Kidney tubule cell (primary cell): Measurements from ENCODE around the gene NAV2.

Experiments
- DNase-seq: peaks from one replicate; pipeline ENCODE4 v3.0.0-alpha.2; 2018; ENCODE audit warnings: low spot score

The NAV2 gene

GRCh38 chr11:19974886-19975285 is 262.2 kb downstream of the NAV2 start:
- DNase-seq = no peak

- DNase-seq = no peak
Observed at GRCh38 chr11:19975414-19975990, 262.9 kb downstream of the NAV2 start.

- no peak for DNase-seq
Observed at GRCh38 chr11:19976281-19976941, 263.8 kb downstream of the NAV2 start.

DNA sequence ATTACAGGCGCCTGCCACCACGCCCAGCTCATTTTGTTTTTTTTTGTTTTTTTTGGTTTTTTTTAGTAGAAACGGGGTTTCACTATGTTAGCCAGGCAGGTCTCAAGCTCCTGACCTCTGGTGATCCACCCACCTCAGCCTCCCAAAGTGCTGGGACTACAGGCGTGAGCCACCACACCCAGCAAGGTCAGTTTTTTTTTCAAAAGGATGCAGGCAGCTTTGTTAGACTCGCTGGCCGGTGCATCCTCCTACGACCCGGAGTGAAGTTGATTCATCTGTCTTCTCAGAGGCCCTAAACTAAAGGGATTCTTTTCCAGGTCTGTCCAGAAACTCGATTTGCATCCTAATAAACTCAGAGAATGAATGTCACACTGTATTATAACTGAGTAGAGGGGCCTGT is 265.3 kb downstream of the NAV2 start:
- DNase-seq = no peak

DNA sequence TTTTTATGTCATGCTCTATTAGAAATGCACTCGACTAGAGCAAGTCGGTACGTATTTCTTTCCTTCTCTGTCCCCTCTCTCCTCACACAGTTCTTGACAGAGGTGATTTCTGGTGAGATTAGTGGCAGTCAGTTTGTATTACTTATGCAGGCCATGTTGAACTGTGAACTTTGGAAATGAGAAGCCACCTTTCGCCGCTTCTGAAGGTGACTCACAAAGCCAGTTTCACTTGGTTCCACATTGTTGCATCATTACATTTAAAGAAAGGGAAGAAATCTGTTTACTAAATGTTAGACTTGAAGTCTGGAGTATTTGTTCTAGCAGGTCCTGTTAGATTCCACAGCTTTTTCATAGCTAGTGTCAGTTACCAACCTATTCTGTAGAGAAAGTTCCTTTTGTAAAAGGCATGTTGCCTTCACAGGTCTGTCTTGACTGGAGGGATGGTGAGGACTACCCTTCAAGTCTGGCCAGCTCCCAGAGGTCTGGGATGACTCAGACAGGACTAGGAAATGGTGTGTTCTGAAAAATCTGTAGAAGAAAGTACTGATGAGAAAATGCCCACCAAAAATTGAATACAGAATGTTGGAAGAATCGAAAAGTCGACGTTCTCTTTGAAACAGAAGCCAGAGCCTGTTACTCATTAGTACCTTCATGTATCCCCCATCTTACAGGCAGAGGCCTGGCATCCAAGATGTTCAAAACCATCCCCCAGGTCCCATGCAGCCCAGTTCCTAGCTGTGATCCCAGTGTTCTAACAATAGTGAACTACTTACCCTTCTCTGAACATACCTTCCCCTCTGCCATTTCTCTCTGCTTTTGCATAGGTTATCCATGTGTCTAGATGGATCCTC is 266.3 kb downstream of the NAV2 start:
- DNase-seq = peak; percentile 88

- peak; percentile 58 for DNase-seq
Observed at GRCh38 chr11:19979519-19979845, 266.8 kb downstream of the NAV2 start.

DNA sequence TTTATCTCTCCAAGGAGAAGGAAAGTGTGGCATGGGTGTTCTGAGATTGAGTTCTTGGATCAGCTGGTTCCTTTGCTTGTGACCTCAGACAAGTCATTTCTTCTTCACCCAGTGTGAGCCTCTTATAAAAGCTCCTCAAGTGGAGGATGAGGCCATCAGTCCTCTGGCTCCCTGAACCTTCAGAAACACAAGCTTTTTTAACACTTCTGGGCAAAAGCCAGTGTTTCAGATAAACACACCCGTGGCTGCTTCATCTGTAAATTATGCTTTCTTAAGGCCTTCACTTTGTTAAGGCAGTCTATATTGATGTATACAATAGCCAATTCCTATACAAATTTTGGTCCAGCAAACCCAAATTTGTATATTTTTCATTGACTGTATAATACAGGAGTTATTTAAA is 267.8 kb downstream of the NAV2 start:
- no peak for DNase-seq

- peak; percentile 47 for DNase-seq
Observed at GRCh38 chr11:19980957-19981669, 268.5 kb downstream of the NAV2 start.

GRCh38 chr11:19982774-19983495 is 270.3 kb downstream of the NAV2 start:
- no peak for DNase-seq

- DNase-seq = peak; percentile 34
Observed at GRCh38 chr11:19984048-19984742, 271.6 kb downstream of the NAV2 start.

DNA sequence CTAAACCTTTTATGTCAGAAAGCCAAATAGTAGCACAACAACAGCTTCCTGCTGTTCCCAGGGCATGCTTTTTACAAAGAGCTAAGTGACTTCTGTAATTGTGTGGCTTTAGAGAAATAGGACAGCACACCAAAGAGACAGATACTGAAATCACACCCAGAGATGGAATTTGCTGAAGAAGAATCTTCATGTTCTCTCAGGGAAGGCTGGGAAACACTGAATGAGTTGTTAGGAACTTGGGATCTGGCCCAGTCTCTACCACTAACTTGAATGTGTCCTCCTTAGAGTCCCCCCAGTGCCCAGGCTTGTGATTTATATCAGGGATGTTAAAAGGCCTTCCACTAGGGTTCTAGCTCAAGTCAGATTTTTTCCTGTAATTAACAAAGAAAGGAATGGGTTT is 272.5 kb downstream of the NAV2 start:
- no peak for DNase-seq

DNA sequence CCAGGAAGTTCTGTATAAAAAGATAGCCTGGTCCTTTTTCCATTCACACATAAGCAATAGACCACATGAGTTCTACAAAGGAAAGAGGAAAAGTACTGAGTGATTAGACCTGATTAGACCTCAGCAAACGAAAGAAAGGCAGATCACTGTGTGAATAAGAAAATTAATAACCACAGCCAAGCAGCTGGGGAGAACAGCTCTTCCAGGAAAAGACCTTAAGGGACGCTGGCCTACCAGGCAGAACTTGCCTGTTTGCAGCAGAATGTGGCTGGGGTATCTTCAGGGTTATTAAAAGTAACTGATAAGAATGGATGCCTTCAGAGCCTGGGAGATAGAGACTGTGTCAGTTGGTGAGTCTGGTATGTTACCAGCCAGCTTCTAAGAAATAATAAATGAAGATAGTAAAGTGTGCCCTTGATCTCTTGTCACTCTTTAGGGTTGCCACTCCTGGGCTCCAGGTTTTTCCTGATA is 274.7 kb downstream of the NAV2 start:
- DNase-seq = no peak

DNA sequence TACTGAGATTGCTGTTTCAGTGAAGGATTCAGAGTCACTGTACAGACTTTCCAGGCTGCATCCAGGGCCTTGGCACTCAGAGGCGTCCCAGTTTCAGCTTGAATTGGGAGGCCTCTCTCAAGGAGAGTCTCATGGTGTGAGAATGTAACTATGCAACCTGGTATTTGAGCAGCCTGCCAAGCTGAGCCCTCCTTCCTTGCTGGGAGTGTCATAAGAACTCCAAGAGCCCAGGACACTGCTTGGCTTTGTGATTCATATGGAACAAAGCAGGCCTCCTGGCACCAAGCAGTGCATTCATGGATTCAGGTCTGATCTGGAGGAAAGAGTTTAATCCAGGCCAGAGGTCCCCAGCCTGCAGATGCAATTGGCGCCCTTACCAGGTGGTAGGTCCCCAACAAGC is 276.0 kb downstream of the NAV2 start:
- DNase-seq = peak; percentile 81

DNA sequence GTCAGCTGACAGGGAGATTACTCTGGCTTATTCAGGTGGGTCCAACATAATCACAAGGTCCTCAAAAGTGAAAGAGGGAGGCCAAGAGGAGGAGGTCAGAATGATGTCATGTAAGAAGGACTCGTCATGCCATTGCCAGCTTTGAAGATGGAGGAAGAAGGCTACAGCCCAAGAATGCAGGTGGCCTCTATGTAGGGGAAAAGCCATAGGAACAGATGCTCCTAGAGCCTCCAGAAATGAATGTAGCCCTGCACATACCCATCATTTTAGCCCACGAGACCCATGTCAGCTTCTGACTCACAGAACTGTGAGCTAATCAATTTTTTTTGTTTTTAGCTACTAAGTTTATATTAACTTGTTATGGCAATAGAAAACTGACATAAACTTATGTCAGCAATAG is 276.6 kb downstream of the NAV2 start:
- DNase-seq = no peak

DNA sequence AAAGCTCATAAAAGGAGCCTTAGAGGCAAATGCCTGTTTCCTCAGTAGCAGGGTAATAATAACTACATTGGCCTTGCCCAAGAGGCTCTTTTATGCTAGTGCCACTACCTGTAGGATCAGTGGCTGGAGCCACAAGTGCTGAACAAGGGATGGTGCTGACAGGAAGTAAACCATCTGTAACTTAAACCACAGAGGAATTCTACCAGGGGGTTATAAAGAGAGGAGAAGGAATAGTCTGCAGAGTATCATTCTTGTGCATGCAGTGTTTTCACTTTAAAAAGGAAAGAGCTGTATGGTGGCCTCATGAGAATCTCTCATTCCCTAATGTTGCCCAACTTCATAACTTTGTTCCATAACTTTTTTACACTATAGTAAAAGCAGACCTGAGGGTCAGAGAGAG is 279.5 kb downstream of the NAV2 start:
- no peak for DNase-seq

DNA sequence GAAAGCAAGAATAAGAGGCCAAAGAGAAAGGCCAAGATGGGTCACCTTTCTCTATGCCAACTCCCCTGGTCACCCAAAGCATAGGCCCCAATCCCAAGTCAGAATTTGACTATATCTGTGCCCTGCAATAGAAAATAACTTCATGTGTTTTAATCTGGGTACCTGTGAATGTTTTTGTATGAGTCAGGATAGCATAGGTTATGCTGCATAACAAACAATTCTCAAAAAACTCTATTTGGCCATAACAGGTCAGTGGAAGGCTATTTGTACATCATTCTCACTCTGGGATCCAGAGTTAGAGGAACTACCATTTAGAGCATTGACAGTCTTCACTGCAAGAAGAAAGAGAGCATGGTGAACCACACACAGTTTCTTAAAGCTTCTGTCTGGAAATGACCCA is 280.4 kb downstream of the NAV2 start:
- DNase-seq = no peak

GRCh38 chr11:19994672-19995071 is 282.0 kb downstream of the NAV2 start:
- no peak for DNase-seq

DNA sequence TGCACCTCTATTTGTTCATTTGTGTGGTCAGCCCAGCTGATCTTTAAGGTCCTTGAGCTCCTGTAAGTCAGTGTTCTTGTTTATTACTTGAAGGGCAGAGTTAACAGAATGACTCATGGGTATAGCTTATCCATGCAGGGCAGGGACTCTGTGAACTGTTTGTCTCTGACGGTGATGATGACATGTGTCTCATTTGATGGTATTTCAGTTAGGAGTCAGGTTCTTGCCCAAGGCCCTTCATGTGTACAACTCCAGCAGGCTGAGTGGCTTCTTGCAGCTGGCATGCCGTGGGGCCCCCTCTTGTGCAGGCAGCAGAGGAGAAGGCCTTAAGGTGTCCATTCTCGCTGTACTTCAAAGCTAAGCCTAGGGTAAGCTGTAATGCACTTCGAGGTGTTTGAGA is 282.5 kb downstream of the NAV2 start:
- peak; percentile 83 for DNase-seq

- no peak for DNase-seq
Observed at GRCh38 chr11:19996571-19996970, 283.9 kb downstream of the NAV2 start.

DNA sequence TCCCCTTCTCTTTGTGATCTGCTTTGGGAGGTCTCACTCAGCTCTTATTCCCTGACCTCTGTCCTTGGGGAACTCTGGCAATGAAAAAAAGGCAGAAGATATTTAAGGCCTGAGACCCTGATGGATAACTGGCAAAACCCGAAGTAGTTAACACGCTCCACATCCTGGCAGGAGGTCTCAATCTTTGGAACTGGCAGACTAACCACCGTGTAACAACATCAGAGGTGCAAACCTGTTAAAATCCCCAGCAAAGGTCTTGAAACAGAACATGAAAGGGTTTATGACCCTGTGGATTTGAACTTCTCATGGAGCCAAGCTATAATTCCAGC is 287.3 kb downstream of the NAV2 start:
- DNase-seq = no peak

DNA sequence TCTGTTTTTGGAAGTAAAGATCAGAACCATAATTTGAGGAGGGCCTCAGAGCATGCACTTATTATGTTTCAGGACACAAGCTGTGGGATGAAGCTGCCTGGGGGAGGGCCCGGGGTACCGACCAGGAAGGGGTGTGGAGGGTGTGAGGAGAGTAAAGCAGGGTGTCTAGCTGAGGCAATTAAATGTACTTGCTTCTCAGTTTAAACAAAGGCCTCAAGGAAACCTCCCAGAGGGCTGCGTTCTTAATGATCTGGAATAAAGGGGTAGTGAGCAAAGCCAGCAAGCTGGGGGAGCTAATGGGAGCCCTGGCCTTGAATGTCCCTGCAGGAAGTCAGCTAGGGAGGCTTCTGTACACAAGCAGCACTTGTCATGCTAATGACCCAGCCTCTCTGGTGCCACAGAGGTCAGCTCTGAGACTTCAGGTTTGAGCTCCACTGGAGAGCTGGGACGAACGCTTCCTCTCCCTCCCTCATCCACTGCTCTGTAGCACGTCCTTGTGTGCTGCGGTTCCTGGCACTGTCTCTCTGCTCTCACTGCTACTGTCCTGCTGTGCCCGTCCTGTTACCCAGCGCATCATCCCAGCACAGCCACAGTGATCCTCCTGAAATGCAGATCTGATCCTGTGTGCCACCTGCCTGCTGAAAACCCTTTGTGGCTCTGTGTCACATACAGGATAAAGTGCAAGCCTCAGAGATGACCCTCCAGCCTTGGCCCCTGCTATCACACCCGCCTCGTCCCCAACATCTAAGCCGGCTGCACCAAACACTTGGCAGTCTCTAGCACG is 287.9 kb downstream of the NAV2 start:
- DNase-seq = peak; percentile 59
